HG02678 (cell line): ENCODE data around the gene CACNA1D.

ENCODE experiments used
- ATAC-seq: cut with Tn5 transposase; IDR thresholded peaks from one replicate; pipeline ENCODE4 v1.9.1; 2021; ENCODE audit warnings: mild to moderate bottlenecking, moderate library complexity; ENCODE audit not compliant: unreplicated experiment

Gene CACNA1D

DNA sequence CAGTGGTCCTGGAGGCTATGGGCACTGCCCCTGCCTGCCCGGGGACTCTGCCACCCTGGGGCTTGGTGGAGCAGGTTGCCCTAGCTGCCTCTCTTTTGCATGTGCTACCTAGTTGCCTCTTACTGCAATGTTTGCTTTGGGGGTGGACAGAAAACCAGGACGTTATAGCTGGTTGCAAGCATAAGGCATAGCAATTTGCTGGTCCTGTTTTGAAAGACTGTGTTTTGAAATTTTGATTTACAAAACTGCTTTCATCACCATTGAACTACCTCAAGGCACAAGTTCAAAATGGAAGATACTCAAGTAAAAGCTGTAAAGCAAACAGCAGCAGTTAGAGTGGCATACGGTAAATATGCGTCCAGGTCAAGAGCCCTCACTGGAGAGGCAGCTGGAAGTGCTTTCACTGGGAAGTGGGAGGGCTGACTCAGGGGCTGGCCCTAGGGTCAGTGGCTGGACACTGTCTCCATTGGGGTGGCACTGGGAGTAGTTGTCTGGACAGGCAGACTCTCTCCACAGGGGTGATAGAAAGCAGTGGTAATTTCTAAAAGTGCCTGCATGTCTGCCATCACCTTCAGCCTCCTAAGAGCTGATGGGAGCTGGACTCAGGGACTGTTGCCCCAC, 213.7 kb downstream of the CACNA1D start:
- ATAC-seq: no peak

DNA sequence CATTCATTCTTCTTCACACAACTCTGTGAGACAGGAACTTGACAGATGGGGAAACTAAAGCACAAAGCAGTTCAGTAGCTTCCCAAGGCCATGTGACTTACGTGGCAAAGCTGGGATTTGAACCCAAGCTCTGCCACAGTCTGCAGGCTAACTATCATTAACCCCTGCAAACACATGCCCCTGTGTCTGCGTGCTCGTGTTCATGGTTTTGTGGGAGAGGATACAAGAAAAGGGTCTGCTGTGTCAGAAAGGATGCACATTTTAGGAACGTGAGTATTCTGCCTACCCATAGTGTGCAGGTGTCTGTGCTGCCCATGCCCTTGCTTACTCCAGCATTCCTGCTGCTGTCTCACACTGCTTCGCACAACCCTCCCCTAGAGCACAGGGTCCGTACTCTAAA, 214.8 kb downstream of the CACNA1D start:
- ATAC-seq: no peak

DNA sequence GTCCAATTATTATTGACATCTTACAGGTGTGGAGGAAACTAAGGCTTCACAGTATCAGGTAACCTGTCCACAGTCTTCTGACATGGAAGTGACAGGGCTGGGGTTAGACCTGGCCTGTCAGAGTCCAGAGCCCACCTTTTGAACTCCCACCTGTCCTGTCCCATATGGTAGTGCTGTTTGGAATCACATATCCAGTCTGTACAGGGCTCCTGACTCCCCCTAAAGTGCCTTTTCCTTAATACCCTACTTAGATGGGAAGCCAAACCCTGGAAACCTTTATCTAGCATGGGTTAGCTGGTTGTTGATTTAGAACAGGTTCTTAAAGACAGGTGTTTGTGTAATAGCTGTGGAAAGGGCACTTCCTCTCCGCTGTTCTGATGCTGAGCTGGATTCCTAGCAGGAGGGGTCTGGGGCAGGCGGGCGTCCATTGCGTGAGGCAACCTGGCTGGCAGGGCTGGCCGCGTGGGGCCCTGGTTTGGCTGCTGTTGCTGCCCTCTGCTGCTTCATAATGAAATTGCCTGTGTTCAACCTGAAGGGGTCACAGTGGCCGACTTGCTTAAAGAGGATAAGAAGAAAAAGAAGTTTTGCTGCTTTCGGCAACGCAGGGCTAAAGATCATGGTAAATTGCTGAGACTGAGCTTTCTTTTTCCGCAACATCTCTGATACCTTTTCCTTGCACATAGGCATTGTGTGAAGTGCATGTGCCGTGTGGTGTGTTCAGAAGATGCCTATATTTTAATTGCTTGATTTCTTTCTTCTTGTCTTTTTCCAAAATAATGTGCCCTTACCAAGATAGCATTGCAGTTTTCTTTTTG, 215.7 kb downstream of the CACNA1D start:
- peak; percentile 66 for ATAC-seq

DNA sequence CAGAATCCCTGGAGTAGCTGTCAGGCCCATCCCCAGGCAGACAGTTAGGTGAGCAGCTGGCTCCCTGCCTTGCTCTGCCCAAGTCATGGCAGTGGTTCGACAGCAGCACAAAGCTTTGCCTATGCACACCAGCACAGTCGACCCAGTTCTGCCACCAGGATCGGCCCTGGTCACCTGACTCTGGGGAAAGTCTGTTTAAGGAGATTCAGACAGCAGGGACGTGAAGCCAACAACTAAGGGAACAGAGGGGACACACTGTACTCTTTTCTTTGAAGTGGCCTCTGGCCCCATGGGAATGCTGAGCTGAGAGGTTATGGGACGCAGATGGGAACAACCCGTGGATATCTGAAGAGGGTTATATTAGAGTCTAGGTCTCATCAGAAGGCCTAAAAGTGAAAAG, 217.0 kb downstream of the CACNA1D start:
- ATAC-seq: no peak

DNA sequence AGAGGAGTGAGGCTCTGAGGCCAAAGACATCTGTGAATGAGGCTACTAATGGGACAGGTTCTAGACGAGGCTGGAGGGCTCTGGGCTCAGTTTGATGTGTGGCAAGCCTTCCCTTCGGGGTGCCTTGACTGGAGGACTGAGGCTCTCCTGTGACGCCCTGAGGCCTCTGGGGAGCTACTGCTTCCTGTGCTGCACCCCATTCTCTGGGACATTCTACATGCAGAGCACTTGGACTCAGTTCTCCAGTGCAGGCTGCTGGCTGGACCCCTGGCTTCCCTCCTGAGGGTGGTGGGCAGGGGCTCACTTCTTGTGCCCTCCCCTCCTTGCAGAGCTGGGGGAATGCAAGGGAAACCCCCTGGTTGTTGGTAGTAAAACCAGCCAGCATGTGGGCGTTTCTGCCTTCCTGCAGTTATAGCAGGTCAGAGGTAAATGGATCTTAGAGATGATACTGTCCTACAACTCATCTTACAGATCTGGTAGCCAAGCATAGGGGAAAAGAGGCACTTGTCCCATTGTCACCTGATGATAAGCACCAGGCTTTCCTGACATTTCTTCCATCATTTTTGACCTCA, 218.5 kb downstream of the CACNA1D start:
- peak; percentile 66 for ATAC-seq

DNA sequence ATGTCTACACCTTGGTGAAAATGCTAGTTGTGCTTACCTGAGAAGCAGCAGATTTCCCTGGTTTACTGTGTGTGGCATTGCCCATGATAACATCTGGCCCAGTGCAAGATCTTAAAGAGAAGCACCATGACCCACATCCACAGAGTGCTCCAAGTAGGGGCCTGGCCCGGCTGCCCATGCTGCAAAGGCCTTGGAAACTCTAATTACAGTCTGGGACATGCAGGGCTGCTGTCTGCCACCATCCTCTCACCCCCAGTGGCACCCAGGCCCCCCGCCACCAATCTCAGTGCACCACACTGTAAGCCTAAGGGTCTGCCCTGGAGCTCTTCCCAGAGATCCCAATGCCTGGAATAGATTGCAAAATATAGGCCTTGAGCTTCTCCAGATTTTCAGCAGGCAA, 219.2 kb downstream of the CACNA1D start:
- ATAC-seq: no peak

DNA sequence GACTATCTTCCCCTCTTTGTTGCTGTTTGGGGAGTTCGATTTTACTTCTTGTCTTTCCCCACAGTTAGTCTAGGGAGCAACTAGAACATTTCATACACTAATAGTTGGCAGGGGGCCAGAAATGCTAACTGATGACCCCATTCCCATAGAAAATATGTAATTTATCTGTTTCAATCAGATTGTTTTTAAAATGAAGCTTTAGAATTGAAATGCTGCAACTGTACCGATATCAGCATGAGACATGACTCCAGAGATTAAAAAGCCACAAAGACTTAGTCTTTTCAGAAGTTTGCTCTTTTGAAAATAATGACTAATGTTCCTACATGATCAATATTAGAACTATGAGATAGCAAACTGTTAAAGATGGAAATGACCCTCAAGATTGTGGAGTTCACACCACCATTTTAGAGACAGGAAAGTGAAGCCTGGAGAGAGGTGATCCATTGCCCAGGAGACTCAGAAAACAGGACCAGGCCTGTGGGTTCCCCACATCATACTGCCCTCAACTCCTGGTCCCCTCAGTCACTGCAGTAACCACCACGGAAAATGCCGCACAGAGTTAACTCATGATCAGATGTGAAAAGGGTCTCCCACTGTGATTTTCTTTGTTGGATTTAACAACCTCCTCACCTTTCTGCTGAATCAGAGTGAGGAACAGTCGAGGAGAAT, 221.5 kb downstream of the CACNA1D start:
- no peak for ATAC-seq

DNA sequence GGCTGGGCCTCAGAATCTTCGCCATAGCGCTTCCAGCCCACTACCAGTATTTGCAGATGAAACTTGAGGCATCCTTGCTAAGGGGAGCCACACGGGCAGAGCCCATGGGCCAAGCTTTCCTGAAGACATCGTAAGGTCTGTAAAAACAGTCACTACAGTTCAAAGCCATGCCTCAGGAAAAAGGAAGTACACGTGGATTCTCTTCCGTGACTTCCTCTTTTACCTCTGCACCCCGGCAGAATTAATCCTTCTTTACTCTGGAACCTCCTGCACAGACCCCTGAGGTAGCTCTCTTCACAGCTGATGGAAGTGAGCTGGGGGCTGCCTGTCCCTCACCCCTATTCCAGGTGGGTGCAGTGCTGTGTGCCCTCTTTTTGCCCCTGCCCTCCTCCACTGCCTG, 222.6 kb downstream of the CACNA1D start:
- no peak for ATAC-seq

DNA sequence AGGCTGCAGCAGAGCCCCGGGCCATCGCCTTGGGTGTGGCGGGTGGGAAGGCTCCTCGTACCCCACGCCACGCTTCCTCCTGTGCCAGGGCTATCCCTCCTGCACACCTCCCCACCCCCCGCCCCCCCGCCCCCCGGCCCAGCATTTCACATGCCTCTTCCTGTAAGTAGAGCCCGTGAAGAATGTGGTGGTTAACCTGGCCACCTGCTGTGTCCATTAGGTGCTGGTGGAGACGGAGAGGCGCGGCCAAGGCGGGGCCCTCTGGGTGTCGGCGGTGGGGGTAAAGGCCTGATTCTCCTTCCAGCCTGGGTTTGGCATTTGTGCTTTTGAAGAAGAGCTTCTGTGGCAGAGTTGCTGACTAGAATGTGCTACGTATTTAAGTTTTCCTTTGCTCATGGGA, 224.1 kb downstream of the CACNA1D start:
- ATAC-seq: no peak

DNA sequence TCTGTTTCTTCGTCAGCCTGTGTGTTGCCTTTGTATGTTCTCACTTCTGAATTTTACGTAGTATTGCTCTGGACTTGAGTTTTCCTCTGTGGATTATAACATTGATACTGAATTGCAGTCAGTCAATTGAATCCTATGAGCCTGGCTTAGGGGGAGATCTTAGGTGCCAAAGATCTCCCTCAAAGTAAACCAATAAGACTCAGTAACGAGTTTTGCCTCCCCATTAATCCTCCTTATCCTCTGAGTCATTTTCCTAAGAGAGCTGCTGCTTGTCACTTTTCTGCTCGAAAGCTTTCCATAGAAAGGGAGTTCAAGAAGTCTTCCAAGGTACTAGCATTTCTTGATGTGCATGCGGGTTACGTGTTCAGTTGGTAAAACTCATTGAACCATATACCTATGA, 225.4 kb downstream of the CACNA1D start:
- ATAC-seq: no peak

DNA sequence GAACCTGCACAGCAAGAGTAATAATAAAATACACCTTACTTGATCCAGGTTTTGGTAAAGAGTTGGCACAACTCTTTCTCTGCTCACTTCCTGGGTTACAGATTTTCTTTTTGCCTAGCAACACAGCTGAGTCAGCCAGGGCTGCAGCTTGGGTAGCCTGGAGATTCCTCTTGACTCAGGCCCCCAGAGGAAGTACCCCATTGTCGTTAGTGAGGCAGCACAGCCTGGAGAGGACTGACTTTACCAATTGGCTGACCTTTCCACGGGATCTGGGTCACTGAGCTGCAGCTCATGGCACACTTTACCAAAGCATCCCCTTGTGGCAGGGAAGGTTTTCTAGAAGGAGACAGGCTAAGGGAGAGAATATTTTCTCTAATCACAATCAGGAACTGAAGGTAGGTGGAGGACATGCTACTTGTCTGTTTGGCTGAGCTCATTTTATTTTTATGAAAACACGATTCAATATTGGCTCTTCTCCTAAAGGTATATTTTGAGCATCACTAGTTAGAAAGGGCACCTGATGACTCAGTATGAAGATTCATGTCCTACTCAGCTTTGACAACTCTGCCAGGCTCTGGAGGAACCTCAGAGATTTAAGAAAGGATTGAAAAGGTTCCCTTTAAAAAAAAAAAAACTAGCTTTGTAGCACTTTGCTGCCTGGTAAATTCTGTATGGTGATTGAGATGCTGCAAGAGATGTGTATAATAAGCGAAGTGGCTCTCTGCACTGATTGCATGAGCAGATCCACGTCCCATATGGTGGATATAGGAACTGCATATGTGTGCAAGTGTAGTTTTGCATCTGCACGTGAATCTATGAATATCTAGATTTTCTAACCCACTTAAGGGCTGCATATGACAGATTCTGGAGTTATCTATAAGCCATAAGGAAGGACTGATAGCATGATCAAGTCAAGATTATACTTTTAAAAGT, 227.0 kb downstream of the CACNA1D start:
- ATAC-seq: no peak

DNA sequence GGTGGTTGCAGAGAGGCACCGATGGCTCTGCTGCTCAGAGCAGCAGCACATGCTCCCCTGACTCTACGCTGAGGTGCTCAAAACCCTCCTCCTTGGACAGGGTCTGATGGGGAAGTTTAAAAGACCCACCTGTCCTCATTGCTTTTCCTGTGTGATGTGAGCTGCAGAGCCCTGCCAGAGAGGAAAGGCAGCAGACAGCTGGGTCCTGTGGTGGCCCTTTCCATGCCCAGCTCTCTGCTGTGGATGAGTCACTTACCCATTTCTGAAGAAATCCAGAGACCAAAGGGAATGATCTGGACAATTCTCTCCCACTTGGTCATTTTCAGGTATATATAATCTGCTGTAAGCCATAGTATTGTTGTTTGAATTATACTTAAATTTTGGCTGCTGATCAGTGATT, 230.2 kb downstream of the CACNA1D start:
- ATAC-seq: no peak

DNA sequence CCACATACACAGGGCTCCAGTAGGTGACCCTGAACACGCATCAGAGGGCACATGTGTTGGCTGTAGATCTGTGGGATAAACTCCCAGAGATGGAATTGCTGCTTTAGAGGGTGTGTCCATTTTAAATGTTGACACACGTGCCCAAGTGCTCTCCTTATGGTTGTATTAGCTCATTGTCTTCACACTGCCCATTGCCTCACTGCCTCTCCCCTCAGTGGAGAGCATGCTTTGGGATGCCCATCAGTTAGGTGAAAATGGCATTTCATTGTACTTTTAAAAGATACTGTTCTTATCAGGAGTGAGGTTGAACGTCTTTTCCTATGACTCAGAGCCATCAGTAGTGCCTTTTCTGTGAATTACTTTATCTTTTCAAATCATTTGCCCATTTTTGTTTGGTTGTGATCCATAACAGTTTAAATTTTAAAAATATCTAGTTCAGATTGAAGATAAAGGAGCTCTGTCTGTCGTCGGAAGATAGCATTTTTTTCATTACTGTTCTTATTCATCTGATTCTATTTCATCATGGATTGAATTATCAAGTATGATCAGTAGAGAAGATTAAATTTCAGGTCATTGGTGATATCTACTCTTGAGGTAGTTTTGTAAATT, 231.1 kb downstream of the CACNA1D start:
- ATAC-seq: no peak

DNA sequence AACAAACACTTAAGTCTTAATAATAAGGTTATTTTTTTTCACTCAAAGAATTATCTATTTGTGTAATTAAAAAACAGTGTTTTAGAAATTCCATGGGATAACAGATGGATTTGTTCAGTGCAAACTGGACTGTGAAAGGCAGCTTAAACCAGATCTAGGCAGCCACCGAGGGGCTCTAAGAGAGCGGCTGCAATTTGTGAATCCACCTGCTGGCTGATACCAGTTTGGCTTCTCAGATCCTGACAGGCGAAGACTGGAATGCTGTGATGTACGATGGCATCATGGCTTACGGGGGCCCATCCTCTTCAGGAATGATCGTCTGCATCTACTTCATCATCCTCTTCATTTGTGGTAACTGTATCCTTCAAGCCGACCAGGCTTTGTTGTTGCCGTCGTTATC, 232.2 kb downstream of the CACNA1D start:
- ATAC-seq: no peak

DNA sequence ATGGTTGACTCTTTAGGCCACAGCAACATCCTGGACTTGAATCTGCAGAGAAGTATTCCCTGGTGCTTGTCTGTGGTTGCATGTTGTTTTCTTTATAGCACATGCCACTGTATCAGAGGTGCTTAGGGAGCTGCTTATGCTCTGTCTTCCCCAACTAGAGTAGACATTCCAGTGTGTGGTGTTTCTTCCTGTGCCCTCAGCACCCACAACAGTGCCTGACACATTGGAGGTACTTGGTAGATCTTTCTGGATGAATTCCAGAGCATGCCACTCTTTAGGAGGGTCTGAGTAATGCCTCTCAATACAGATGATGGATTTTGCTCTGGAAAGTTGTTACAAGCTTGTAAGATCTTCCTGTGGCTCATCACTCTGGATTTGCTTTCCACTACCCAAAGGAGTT, 234.2 kb downstream of the CACNA1D start:
- no peak for ATAC-seq

DNA sequence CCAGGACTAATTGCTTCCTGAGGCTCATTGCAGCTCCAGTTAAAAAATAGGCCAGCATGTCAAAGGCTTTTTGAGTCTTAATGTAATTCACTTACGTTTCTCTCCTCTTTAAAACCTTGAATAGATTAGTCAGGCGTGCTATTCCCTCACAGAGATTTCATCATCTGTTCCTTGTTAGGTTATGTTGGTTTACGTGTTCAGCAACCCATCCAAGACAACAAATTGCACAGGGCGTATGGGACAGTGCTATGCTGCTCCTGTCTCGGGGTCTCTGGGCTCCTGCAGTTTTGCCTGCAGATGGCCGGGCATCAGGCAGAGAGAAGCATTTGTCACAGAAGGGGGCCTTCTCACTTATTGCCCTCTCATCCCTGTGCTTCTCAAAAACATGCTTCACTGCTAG, 234.7 kb downstream of the CACNA1D start:
- ATAC-seq: no peak

DNA sequence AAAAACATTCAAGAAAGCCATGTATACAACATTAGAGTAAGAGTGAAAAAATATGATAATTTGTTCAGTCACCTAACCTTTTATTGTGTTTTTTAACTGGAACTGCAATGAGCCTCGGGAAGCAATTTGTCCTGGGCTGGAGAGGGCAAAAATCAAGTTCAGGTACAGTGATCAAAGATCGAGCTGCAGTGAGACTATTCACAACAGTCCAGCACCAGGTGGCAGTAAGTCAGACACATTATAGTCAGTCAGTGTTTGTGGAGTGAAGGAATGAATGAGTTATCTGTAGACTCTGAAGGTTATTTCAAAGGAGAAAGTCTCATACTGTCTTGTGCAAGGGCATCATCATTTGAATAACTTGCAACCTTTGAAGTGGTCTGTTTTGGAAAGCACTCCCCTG, 235.2 kb downstream of the CACNA1D start:
- no peak for ATAC-seq

DNA sequence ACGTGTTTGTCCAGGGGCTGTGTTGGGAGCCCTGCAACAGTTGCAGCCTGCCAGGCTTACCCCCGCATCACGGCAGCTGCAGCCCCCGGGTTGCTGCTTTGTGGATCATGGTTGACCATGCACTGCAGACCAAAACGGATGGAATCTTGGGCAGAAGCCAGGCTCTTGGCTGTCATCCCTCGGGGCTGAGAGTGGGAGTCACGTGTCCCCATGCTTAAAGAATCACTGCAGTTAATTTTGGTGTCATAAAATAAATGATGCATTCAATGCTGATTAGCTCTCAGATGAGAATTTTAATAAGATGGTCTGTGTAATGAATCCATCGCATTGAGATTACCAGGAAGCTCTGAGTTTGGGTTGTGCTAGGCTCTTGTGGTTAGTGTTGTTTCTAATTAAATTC, 236.2 kb downstream of the CACNA1D start:
- ATAC-seq: no peak

DNA sequence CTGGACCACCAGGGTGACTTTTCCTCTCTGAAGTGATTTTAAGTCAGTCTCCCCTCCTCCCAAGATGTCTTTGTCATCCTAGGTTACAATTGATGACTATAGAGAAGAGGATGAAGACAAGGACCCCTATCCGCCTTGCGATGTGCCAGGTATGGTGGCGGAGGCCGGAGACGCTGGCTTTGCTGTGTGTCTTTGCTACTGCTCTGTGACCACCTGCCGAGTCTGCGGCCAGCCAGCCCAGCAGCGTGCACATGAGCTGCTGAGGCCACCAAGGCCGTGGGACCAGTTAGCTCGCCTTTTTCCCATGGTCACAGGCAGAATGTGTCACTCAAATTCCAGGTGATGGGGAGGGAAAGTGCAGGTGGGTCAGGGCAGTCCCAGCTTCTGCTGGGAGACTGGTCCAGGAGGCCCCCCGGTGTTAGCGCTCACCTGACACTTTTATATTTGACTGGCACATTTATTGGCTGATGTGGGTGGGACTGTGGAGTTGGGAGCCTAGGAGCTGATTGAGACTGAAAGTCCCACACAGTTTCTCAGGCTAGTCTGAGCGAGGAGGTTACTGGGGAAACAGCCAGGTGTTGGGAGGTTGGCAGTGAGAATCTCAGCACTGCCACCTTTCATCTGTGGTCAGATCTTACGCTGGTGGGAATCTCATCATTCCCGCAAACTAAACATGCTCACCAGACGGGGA, 237.7 kb downstream of the CACNA1D start:
- no peak for ATAC-seq

DNA sequence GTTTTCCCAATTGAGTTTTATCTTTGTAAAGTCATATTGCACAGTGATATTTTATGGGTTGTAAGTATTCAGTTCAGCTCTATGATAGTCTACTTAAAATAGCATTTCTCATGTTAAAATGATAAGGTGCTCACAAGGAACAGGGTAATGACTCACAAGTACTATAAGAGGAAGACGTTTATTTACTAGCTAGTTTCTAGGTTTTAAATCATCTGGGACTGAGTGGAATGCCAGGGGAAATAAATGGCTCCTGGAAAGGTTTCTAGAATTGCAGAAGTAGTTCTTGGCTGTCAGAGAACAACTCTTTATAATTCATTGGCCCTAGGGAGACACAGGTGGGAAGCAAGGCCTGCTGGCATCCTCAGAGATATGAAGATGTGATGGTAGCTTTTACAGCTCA, 239.0 kb downstream of the CACNA1D start:
- ATAC-seq: no peak
